Keratinocyte (primary cell): ENCODE data around the gene TMPRSS3. TPM values are rescaled to one million over a fixed set of nuclear protein-coding genes. Genes with fewer than 3 reads are reported as not detected.
A peak's percentile ranks its signal among the peaks of the same experiment; 100 is the strongest.
"Not testable (repeated sequence)": the region's sequence is repeated elsewhere in the genome, so short reads cannot be mapped to it uniquely, and the experiment has no call there.

Experiments used
- DNase-seq: peaks from one replicate; pipeline ENCODE4 v3.0.0-alpha.2; 2011; ENCODE audit warnings: low read depth, missing footprints, low spot score
- FAIRE-seq: peaks from 2 replicates; lab custom pipeline; 2011; peaks lifted over from hg19 to GRCh38; lab: Jason Lieb, UNC
- H2AFZ ChIP-seq: 2 replicates; pipeline ENCODE4 v1.6.0; 2012; ENCODE audit warnings: low read length, control low read depth, inconsistent platforms; ENCODE audit not compliant: control insufficient read depth
- H3K27ac ChIP-seq: 2 replicates; pipeline ENCODE4 v1.5.1; 2011; ENCODE audit warnings: low read length; ENCODE audit not compliant: control insufficient read depth, insufficient read depth
- H3K27me3 ChIP-seq: 3 replicates; pipeline ENCODE4 v1.6.0; 2011; ENCODE audit warnings: low read length; ENCODE audit not compliant: control insufficient read depth, insufficient read depth; ENCODE audit errors: extremely low read depth
- H3K36me3 ChIP-seq, 2 experiments: 2 replicates in 1 of 2; 3 replicates in 1 of 2; pipeline ENCODE4 v1.5.1; 2011; ENCODE audit warnings: low read length in 2 of 2, mild to moderate bottlenecking in 1 of 2; ENCODE audit not compliant: control insufficient read depth in 2 of 2, insufficient read depth in 2 of 2; ENCODE audit errors: extremely low read depth in 1 of 2
- H3K4me1 ChIP-seq: 3 replicates; pipeline ENCODE4 v1.5.1; 2011; ENCODE audit warnings: low read length; ENCODE audit not compliant: control insufficient read depth, insufficient read depth; ENCODE audit errors: extremely low read depth
- H3K4me2 ChIP-seq: 3 replicates; pipeline ENCODE4 v1.6.0; 2011; ENCODE audit warnings: low read depth, low read length; ENCODE audit not compliant: control insufficient read depth, insufficient read depth; ENCODE audit errors: extremely low read depth
- H3K4me3 ChIP-seq, 3 experiments: fragments of 200-600 bp in 1 of 3; sonication (generic) in 1 of 3; 2 replicates in 2 of 3; 3 replicates in 1 of 3; pipeline ENCODE4 v1.5.1; 2011 to 2016; ENCODE audit warnings: low read length in 3 of 3, mild to moderate bottlenecking in 3 of 3, control low read depth in 2 of 3, inconsistent platforms in 1 of 3, low read depth in 1 of 3, mixed read lengths in 1 of 3, mixed run types in 1 of 3, moderate library complexity in 1 of 3; ENCODE audit not compliant: control insufficient read depth in 2 of 3, insufficient read depth in 2 of 3; ENCODE audit errors: extremely low read depth in 1 of 3
- H3K79me2 ChIP-seq: 2 replicates; pipeline ENCODE4 v1.6.0; 2012; ENCODE audit warnings: low read length; ENCODE audit not compliant: control insufficient read depth, insufficient read depth
- H3K9ac ChIP-seq: 3 replicates; pipeline ENCODE4 v1.6.0; 2011; ENCODE audit warnings: low read length; ENCODE audit not compliant: control insufficient read depth, insufficient read depth; ENCODE audit errors: extremely low read depth
- H3K9me1 ChIP-seq: 3 replicates; pipeline ENCODE4 v1.6.0; 2011; ENCODE audit warnings: low read length; ENCODE audit not compliant: control insufficient read depth, insufficient read depth; ENCODE audit errors: extremely low read depth
- H3K9me3 ChIP-seq: 2 replicates; pipeline ENCODE4 v1.5.1; 2012; ENCODE audit warnings: low read depth, low read length; ENCODE audit not compliant: control insufficient read depth
- H4K20me1 ChIP-seq: 3 replicates; pipeline ENCODE4 v1.6.0; 2011; ENCODE audit warnings: low read length; ENCODE audit not compliant: control insufficient read depth, insufficient read depth; ENCODE audit errors: extremely low read depth
- EZH2 ChIP-seq: IDR thresholded peaks from one replicate; pipeline ENCODE4 v1.6.1; 2012; ENCODE audit warnings: inconsistent platforms, mild to moderate bottlenecking, low read length, moderate library complexity
- dilution Hi-C: fragments of 300-500 bp; cut with MboI; formaldehyde crosslinking; loops from one replicate; pipeline ENCODE4 v1.7.0; 2020; ENCODE audit warnings: low sequenced_read_pairs; ENCODE audit not compliant: extremely low pct_ligation_motif_present
- polyA plus RNA-seq, 5 experiments: library from polyadenylated mRNA; depleted of rRNA in 3 of 5; stranded (reverse) in 3 of 5; stranded (forward) in 1 of 5; unstranded in 1 of 5; fragments of >200 nt; gene quantifications; 1 replicate in 1 of 5; 2 replicates in 3 of 5; 3 replicates in 1 of 5; pipeline versions ENCODE4 v1.2.1 to v1.2.3, GENCODE V29; 2011 to 2012; ENCODE audit warnings: missing spikeins in 2 of 5, low read depth in 1 of 5, low replicate concordance in 1 of 5
- TF ChIP-seq, protein P1 (sequence below), 3 experiments: IDR thresholded peaks in 1 of 3; conservative IDR thresholded peaks in 1 of 3; optimal IDR thresholded peaks in 1 of 3; 2 replicates in 2 of 3; 3 replicates in 1 of 3; pipeline versions ENCODE3 to v1.5.1; 2011; ENCODE audit warnings: low read length in 3 of 3, mild to moderate bottlenecking in 3 of 3, moderate library complexity in 2 of 3, control low read depth in 1 of 3, inconsistent platforms in 1 of 3; ENCODE audit not compliant: insufficient read depth in 2 of 3; ENCODE audit errors: extremely low read depth in 1 of 3

Gene TMPRSS3
- polyA plus RNA-seq, 1 donor (not counting 4 experiments of a cell fraction or from before 2014, with no cell fraction given): not detected

DNA sequence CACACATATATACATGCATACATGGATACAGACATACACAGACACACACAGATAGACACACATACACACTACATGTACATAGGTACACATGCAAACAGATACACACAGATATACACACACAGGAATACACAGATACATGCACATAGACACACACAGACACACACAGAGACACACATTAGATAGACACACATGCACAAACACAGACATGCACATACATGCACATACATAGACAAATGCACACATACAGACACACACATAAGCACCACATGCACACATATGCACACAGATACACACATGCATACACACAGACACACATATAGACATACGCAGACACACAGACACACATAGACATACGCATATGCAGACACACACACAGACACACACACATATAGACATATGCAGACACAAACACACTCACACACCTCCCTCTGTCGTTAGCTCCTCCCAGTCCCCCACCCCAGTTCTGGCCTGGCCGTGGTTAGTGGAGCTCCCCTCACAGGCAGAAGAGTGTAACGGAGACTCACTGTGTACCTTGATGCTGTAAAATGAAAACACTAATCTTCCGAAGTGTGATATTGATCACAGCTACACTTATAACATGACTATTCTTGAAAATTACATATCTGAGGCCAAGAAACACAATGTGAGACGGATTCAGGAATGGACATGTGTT is 15.5 kb upstream of the TMPRSS3 start:
- Histone ChIP-seq H3K79me2 (no peaks in the 10 kb centered on the region), H3K27me3 (peaks cover 10% of the 10 kb centered on the region), H3K4me2 (no peak overlapping the region), H3K27ac (no peak overlapping the region), H3K4me3 (no peak overlapping the region), H3K4me1 (no peaks in the 10 kb centered on the region), H3K9me1 (no peaks in the 10 kb centered on the region), H3K36me3 (no peaks in the 10 kb centered on the region), H3K9me3 (no peaks in the 10 kb centered on the region), H3K9ac (no peak overlapping the region), H2AFZ (peak overlapping the region; percentile 8), H4K20me1 (no peaks in the 10 kb centered on the region)
- dilution Hi-C loops: no loop called here
- DNase-seq: no peak
- FAIRE-seq: no peak
- no peak for TF ChIP-seq EZH2
- TF ChIP-seq, protein P1, sequence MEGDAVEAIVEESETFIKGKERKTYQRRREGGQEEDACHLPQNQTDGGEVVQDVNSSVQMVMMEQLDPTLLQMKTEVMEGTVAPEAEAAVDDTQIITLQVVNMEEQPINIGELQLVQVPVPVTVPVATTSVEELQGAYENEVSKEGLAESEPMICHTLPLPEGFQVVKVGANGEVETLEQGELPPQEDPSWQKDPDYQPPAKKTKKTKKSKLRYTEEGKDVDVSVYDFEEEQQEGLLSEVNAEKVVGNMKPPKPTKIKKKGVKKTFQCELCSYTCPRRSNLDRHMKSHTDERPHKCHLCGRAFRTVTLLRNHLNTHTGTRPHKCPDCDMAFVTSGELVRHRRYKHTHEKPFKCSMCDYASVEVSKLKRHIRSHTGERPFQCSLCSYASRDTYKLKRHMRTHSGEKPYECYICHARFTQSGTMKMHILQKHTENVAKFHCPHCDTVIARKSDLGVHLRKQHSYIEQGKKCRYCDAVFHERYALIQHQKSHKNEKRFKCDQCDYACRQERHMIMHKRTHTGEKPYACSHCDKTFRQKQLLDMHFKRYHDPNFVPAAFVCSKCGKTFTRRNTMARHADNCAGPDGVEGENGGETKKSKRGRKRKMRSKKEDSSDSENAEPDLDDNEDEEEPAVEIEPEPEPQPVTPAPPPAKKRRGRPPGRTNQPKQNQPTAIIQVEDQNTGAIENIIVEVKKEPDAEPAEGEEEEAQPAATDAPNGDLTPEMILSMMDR (optimal IDR thresholded peaks at IDR 0.05 in 1 of 3, IDR thresholded peaks at IDR 0.05 in 1 of 3, conservative IDR thresholded peaks at IDR 0.05 in 1 of 3; ENCODE audit: extremely low read depth in 1 of 3, insufficient read depth in 2 of 3, low read length in 3 of 3): peak in 2 of 3 experiments; percentile 15 to 35

DNA sequence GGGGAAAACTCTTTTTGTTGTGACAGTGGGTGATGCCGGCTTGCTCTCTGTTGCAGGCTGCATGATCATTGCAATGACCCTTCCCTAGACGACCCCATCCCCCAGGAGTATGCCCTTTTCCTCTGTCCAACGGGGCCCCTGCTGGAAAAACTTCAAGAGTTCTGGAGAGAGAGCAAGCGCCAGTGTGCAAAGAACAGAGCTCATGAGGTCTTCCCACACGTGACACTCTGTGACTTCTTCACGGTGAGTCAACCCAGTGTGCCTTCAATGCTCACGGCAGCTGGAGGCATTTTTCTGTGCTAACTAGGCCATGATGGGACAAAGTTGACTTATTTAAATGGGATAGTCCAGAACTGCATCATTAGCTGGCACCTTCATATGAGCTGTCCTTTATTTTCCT is 13.5 kb upstream of the TMPRSS3 start:
- no peak overlapping the region for H3K4me3 ChIP-seq
- no peaks in the 10 kb centered on the region for H3K4me1 ChIP-seq
- TF ChIP-seq, protein P1 (optimal IDR thresholded peaks at IDR 0.05 in 1 of 3, IDR thresholded peaks at IDR 0.05 in 1 of 3, conservative IDR thresholded peaks at IDR 0.05 in 1 of 3; ENCODE audit: extremely low read depth in 1 of 3, insufficient read depth in 2 of 3, low read length in 3 of 3): no peak
- no peak for TF ChIP-seq EZH2
- H3K9me3 ChIP-seq: no peaks in the 10 kb centered on the region
- H3K36me3 ChIP-seq: no peaks in the 10 kb centered on the region
- DNase-seq (no peak), FAIRE-seq (no peak)
- H3K27ac ChIP-seq: no peak overlapping the region
- peaks cover 10% of the 10 kb centered on the region for H3K27me3 ChIP-seq
- no peak overlapping the region for H3K9ac ChIP-seq
- no peaks in the 10 kb centered on the region for H4K20me1 ChIP-seq
- no peak overlapping the region for H2AFZ ChIP-seq
- H3K79me2 ChIP-seq: no peaks in the 10 kb centered on the region
- dilution Hi-C loops: no loop called here
- no peaks in the 10 kb centered on the region for H3K9me1 ChIP-seq
- H3K4me2 ChIP-seq: no peak overlapping the region

DNA sequence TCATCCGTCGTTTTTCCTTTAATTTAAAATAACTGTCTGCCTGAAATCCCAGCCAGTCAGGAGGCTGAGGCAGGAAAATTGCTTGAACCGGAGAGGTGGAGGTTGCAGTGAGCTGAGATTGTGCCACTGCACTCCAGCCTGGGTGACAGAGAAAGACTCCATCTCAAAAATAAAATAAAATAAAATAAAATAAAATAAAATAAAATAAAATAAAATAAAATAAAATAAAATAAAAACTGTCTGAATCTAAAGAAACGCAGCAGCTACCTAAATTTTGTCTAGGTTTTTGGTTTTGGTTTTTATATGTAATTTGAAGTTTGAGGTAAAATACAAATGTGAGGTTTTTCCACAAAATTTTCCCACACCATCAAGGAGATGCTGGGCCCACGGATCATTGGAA is 12.9 kb upstream of the TMPRSS3 start:
- H3K4me3 ChIP-seq: not testable (repeated sequence)

More for the DNA sequence above, 12.9 kb upstream of the TMPRSS3 start:
- H3K9ac ChIP-seq, H3K79me2 ChIP-seq, H3K27ac ChIP-seq, H3K36me3 ChIP-seq, H3K4me1 ChIP-seq, DNase-seq, H2AFZ ChIP-seq, H3K9me1 ChIP-seq, dilution Hi-C loops, FAIRE-seq, H4K20me1 ChIP-seq, H3K9me3 ChIP-seq, H3K27me3 ChIP-seq, H3K4me2 ChIP-seq: not testable (repeated sequence)
